T-cell (primary cell): Measurements from ENCODE around the gene IQGAP1. TPM values are rescaled to one million over a fixed set of nuclear protein-coding genes. Genes with fewer than 3 reads are reported as not detected.

Experiments
- ATAC-seq, 4 experiments: fragments of 200-7000 bp in 3 of 4; fragments of 150-1000 bp in 1 of 4; cut with Tn5 transposase; replicated peaks in 1 of 4; 1 replicate in 3 of 4; 2 replicates in 1 of 4; pipeline ENCODE4 v1.10.0; 2021; ENCODE audit warnings: moderate library complexity in 3 of 4, mild to moderate bottlenecking in 2 of 4, moderate number of reproducible peaks in 1 of 4
- CTCF ChIA-PET, 2 donors: fragments of 300-600 bp; sonication (Branson Sonifier 250); formaldehyde crosslinking; loops; one replicate each; lab custom pipeline; 2022; ENCODE audit warnings: antibody characterized with exemption in 2 of 2; lab: Charles Lee
- POLR2A ChIA-PET, 2 donors: fragments of 300-600 bp; sonication (Branson Sonifier 250); formaldehyde crosslinking; loops; one replicate each; lab custom pipeline; 2022; ENCODE audit warnings: antibody characterized with exemption in 2 of 2; lab: Charles Lee
- DNase-seq, 35 experiments: peaks; one replicate each; pipeline versions ENCODE4 v3.0.0 to v3.0.0-alpha.2; 2013 to 2023
- H3K27ac ChIP-seq: one replicate; pipeline ENCODE4 v1.5.1; 2013; ENCODE audit warnings: low read length
- H3K27me3 ChIP-seq, 2 experiments: replicated peaks in 1 of 2; 1 replicate in 1 of 2; 2 replicates in 1 of 2; pipeline versions ENCODE4 v1.6.1 to v1.7.0; 2013; ENCODE audit warnings: low read length in 1 of 2, mixed read lengths in 1 of 2; ENCODE audit not compliant: control insufficient read depth in 2 of 2, insufficient read depth in 2 of 2; ENCODE audit errors: extremely low read depth in 1 of 2
- H3K36me3 ChIP-seq, 2 donors: 1 replicate in 1 of 2; 2 replicates in 1 of 2; pipeline versions ENCODE4 v1.6.1 to v1.7.0; 2013; ENCODE audit warnings: low read length in 1 of 2; ENCODE audit not compliant: control insufficient read depth in 2 of 2, insufficient read depth in 1 of 2; ENCODE audit errors: extremely low read depth in 1 of 2
- H3K4me1 ChIP-seq, 2 experiments: 1 replicate in 1 of 2; 2 replicates in 1 of 2; pipeline versions ENCODE4 v1.6.1 to v1.7.0; 2013; ENCODE audit warnings: low read length in 2 of 2, mixed read lengths in 1 of 2; ENCODE audit not compliant: insufficient read depth in 2 of 2, control insufficient read depth in 1 of 2; ENCODE audit errors: extremely low read depth in 1 of 2
- H3K4me3 ChIP-seq, 2 donors: 1 replicate in 1 of 2; 2 replicates in 1 of 2; pipeline versions ENCODE4 v1.5.1 to v1.7.0; 2013; ENCODE audit warnings: mild to moderate bottlenecking in 2 of 2, low read length in 1 of 2, moderate library complexity in 1 of 2; ENCODE audit not compliant: control insufficient read depth in 1 of 2; ENCODE audit errors: extremely low read depth in 1 of 2
- H3K9me3 ChIP-seq: 2 replicates; pipeline ENCODE4 v1.7.0; 2013
- H3K27ac Mint-ChIP-seq, 2 donors: one replicate each; pipeline ENCODE4 v1.8.0; 2020 to 2021; ENCODE audit warnings: mild to moderate bottlenecking in 2 of 2, mixed read lengths in 2 of 2
- H3K27me3 Mint-ChIP-seq, 2 donors: one replicate each; pipeline ENCODE4 v1.8.0; 2021 to 2022; ENCODE audit warnings: mixed read lengths in 2 of 2
- H3K36me3 Mint-ChIP-seq: one replicate; pipeline ENCODE4 v1.8.0; 2021; ENCODE audit warnings: mixed read lengths
- H3K4me1 Mint-ChIP-seq, 3 donors: one replicate each; pipeline ENCODE4 v1.8.0; 2020 to 2022; ENCODE audit warnings: mixed read lengths in 3 of 3, mild to moderate bottlenecking in 1 of 3
- H3K4me3 Mint-ChIP-seq, 3 donors: one replicate each; pipeline ENCODE4 v1.8.0; 2020 to 2022; ENCODE audit warnings: mild to moderate bottlenecking in 3 of 3, mixed read lengths in 3 of 3, moderate library complexity in 3 of 3
- H3K9me3 Mint-ChIP-seq, 3 donors: one replicate each; pipeline ENCODE4 v1.8.0; 2020 to 2022; ENCODE audit warnings: mixed read lengths in 3 of 3
- WGBS: methylation state at CpG from one replicate; pipeline ENCODE4 v1.1.5; 2013; ENCODE audit warnings: missing lambda C conversion rate; ENCODE audit not compliant: insufficient coverage; 5-methylcytosine and 5-hydroxymethylcytosine counted together
- total RNA-seq, 35 experiments: library from RNA in 6 of 35; stranded (reverse) in 6 of 35; fragments of 120-200 nt in 1 of 35; gene quantifications; one replicate each; pipeline versions ENCODE4 v1.2.1 to v1.2.4 and lab custom pipeline; 2013 to 2026

The IQGAP1 gene
- total RNA-seq, 5 donors from 2014 or later (not counting 1 experiment from before 2014, with no cell fraction given) = 125 to 158 (median 127) TPM

DNA sequence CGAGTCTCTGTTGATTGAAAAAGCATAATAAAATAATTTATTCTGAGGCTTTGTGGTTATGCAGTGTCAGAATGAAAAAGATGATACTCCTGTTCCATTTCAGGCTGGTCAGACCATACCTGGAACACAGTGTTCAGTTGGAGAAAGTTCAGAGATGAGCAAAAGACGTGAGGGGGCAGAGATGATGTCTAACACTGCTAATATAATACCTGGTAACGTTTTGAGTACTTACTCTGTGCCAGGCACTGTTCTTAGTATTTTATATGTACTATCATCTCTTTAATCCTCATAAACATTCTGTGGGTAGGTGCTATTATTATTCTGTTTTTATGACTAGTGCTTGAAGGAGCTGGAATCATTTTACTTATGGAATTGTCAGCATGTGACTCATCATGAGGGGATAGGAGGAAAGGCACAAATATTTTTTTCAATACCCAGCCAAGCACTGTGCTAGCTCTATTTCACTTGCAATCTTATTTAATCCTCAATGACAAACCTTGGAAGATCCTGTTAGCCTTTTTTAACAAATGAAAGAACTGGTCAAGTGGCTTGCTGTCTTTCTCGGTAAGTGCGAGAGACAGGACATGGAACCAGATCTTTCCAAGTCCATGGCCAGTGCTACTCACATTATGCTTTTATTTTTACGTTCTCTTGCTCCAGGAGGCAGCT, 31.8 kb downstream of the IQGAP1 start:
- Histone ChIP-seq H3K9me3 (no peaks in the 10 kb centered on the region), H3K4me3 (no peak overlapping the region), H3K27me3 (no peaks in the 10 kb centered on the region), H3K4me1 (peaks cover 18 to 42% of the 10 kb centered on the region in 2 experiments), H3K27ac (peak overlapping the region; percentile 18), H3K36me3 (no peaks in the 10 kb centered on the region)
- Mint-ChIP-seq H3K27me3 (no peaks in the 10 kb centered on the region), H3K4me3 (peak overlapping the region; percentile 4 to 28 (median 22)), H3K36me3 (peaks cover 20% of the 10 kb centered on the region), H3K9me3 (no peaks in the 10 kb centered on the region), H3K27ac (peak overlapping the region; percentile 76 to 80), H3K4me1 (peaks cover 73 to 82% (median 78%) of the 10 kb centered on the region in 3 donors)
- POLR2A ChIA-PET = no interaction called here
- CTCF ChIA-PET = no interaction called here
- ATAC-seq (no peak), DNase-seq (no peak)
- WGBS = 65% methylated on average over 3 of the region's 6 CpGs

DNA sequence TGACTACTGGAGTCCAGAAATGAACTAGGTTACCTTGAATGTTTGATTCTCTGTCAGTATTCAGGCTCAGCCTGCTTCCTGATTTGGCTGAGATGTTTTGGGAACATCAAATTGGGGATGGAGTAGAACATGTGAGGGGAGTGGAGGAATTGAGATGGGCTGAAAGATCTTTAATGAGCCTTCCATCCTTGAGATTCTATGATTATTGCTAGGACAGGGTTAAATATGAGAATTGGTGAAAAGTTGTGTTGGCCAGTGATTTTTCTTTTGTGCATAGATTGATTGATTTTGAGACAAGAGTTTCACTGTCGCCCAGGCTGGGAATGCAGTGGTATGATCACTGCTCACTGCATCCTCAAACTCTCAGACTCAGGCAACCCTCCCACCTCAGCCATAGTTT, 32.4 kb downstream of the IQGAP1 start:
- no peaks in the 10 kb centered on the region for H3K9me3 ChIP-seq
- Mint-ChIP-seq H3K4me3 (peak overlapping the region in 1 of 3 donors; percentile 22), H3K9me3 (no peaks in the 10 kb centered on the region), H3K36me3 (peaks cover 20% of the 10 kb centered on the region), H3K27me3 (no peaks in the 10 kb centered on the region), H3K4me1 (peaks cover 73 to 80% (median 75%) of the 10 kb centered on the region in 3 donors), H3K27ac (peak overlapping the region; percentile 29 to 80)
- no peak overlapping the region for H3K27ac ChIP-seq
- WGBS = no CpG with 5 or more reads among the region's 1 CpG
- H3K4me3 ChIP-seq = no peak overlapping the region
- peaks cover 16 to 42% of the 10 kb centered on the region in 2 experiments for H3K4me1 ChIP-seq
- ChIA-PET POLR2A (no interaction called here), CTCF (no interaction called here)
- DNase-seq (no peak), ATAC-seq (no peak)
- no peaks in the 10 kb centered on the region for H3K36me3 ChIP-seq
- H3K27me3 ChIP-seq = no peaks in the 10 kb centered on the region

DNA sequence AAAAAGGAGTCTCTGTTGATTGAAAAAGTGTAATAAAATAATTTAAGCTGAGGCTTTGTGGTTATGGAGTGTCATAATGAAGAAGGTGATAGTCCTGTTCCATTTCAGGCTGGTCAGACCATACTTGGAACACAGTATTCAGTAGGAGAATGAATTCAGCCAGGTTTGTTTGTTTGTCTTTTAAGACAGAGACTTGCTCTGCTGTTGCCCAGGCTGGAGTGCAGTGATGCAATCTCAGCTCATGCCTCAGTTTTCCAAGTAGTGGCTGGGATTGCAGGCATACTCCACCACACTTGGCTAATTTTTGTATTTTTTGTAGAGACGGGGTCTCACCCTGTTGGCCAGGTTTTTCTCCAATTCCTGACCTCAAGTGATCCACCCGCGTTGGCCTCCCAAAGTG, 33.5 kb downstream of the IQGAP1 start:
- H3K36me3 ChIP-seq = peaks cover 0 to 4% of the 10 kb centered on the region in 2 donors
- no peak overlapping the region for H3K27ac ChIP-seq
- Mint-ChIP-seq H3K27ac (peak overlapping the region in 1 of 2 donors; percentile 27), H3K9me3 (no peaks in the 10 kb centered on the region), H3K4me1 (peaks cover 73 to 78% (median 73%) of the 10 kb centered on the region in 3 donors), H3K27me3 (no peaks in the 10 kb centered on the region), H3K36me3 (peaks cover 22% of the 10 kb centered on the region), H3K4me3 (no peak overlapping the region)
- no peak overlapping the region for H3K4me3 ChIP-seq
- peaks cover 15 to 42% of the 10 kb centered on the region in 2 experiments for H3K4me1 ChIP-seq
- no peak for DNase-seq
- ChIA-PET CTCF (interaction anchor here in 1 of 2 donors (0.7 to 1.2 kb wide), 2 partner anchors 33 to 34 kb away, joined by 3 read pairs; partner anchors contain the start of gene IQGAP1), POLR2A (interaction anchor here in 1 of 2 donors (0.6 kb wide), 1 partner anchor 366 kb away, joined by 4 read pairs; no protein-coding TSS in a partner anchor)
- no peaks in the 10 kb centered on the region for H3K9me3 ChIP-seq
- no peak for ATAC-seq
- no CpG with 5 or more reads among the region's 3 CpGs for WGBS
- H3K27me3 ChIP-seq = no peaks in the 10 kb centered on the region

DNA sequence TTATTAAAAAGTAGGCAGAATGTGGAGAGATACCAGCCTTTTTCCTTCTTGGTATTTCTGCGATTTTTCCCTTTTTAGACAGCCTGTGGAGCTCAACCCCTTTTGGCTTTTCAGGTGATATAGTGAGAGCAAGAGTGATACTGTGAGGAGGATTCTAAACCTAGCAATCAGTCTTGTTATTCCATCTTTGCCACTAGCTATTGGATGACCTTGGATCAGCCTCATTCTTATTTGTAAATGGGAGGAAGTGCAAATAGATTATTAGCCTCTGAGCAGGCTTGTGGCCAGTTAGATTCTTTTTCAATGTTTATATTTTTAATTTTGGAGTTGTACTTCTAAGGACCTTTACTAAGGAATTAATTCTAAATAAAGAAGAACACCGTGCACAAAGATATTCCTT, 34.0 kb downstream of the IQGAP1 start:
- ChIA-PET POLR2A (interaction anchor here in 1 of 2 donors (0.6 kb wide), 1 partner anchor 365 kb away, joined by 4 read pairs; no protein-coding TSS in a partner anchor), CTCF (interaction anchor here in 1 of 2 donors (1.2 kb wide), 1 partner anchor 34 kb away, joined by 3 read pairs; the partner anchor contains the start of gene IQGAP1)
- H3K4me1 ChIP-seq = peaks cover 15 to 42% of the 10 kb centered on the region in 2 experiments
- WGBS = no CpG with 5 or more reads among the region's 2 CpGs
- H3K4me1 Mint-ChIP-seq = peaks cover 68 to 73% (median 69%) of the 10 kb centered on the region in 3 donors
- ATAC-seq = no peak
- no peaks in the 10 kb centered on the region for H3K27me3 ChIP-seq
- H3K36me3 Mint-ChIP-seq = peaks cover 19% of the 10 kb centered on the region
- DNase-seq = no peak
- H3K27ac ChIP-seq = no peak overlapping the region
- H3K4me3 ChIP-seq = no peak overlapping the region
- H3K4me3 Mint-ChIP-seq = no peak overlapping the region
- H3K27ac Mint-ChIP-seq = no peak overlapping the region
- no peaks in the 10 kb centered on the region for H3K9me3 Mint-ChIP-seq
- H3K9me3 ChIP-seq = no peaks in the 10 kb centered on the region
- H3K27me3 Mint-ChIP-seq = no peaks in the 10 kb centered on the region
- H3K36me3 ChIP-seq = peaks cover 0 to 6% of the 10 kb centered on the region in 2 donors

DNA sequence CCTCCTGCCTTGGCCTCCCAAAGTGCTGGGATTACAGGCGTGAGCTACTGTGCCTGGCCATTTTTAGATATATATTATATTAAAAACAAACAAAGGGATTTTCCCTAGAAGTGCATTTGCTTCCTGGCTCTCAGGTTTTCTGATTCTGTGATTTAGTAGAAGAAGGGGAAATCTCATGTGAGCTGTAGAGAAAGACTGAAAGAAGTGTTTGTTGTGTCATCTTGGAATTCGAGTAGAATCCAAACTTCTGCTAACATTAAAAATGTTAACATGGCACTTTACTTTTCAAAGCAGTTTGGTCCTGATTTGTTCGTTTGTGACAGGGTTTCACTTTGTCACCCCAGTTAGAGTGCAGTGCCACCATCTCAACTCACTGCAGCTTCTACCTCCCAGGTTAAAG, 34.9 kb downstream of the IQGAP1 start:
- Histone ChIP-seq H3K9me3 (no peaks in the 10 kb centered on the region), H3K36me3 (peaks cover 0 to 12% of the 10 kb centered on the region in 2 donors), H3K4me3 (no peak overlapping the region), H3K4me1 (peaks cover 15 to 42% of the 10 kb centered on the region in 2 experiments), H3K27me3 (no peaks in the 10 kb centered on the region), H3K27ac (no peak overlapping the region)
- peaks cover 22% of the 10 kb centered on the region for H3K36me3 Mint-ChIP-seq
- no peak overlapping the region for H3K4me3 Mint-ChIP-seq
- no peak for ATAC-seq
- DNase-seq = no peak
- no peaks in the 10 kb centered on the region for H3K9me3 Mint-ChIP-seq
- H3K4me1 Mint-ChIP-seq = peaks cover 61 to 64% (median 61%) of the 10 kb centered on the region in 3 donors
- H3K27me3 Mint-ChIP-seq = no peaks in the 10 kb centered on the region
- ChIA-PET CTCF (interaction anchor here in 1 of 2 donors (0.6 to 0.9 kb wide), 2 partner anchors 35 to 39 kb away, joined by 5 read pairs; partner anchors contain the start of gene IQGAP1), POLR2A (interaction anchor here (0.5 to 0.6 kb wide), 3 partner anchors 105 to 422 kb away, joined by 3 to 5 read pairs (median 3); no protein-coding TSS in a partner anchor)
- no peak overlapping the region for H3K27ac Mint-ChIP-seq
- WGBS = no CpG with 5 or more reads among the region's 3 CpGs

DNA sequence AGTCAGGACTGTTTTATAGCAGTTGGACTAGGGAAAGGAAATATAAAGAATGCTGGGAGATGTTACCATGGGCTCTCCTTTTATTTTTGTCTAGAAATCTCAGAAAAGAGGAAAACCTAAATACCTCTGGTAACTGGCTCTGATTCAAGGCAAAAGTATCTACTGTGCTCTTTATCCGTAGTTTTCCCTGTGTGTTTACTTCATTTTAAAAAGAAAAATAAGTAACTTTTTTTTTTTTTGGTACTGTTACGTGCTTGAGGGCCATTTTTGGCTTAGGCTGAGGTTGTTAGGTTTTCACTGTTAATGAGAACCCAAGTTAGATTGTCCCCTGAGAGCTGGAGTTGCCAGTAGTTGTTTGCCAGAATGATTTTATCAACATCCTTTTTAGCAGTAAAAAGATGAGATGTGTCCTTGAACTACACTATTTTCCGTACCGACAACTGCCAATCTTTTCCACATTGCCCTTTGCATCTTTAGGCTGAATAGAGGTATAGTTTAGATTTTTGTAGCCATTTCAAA, 35.8 kb downstream of the IQGAP1 start:
- no peaks in the 10 kb centered on the region for H3K27me3 ChIP-seq
- ATAC-seq (no peak), DNase-seq (no peak)
- WGBS = 100% methylated on average over 1 of the region's 4 CpGs
- ChIA-PET POLR2A (interaction anchor here in 1 of 2 donors (1.0 kb wide), 1 partner anchor 25 kb away, joined by 3 read pairs; no protein-coding TSS in a partner anchor), CTCF (interaction anchor here in 1 of 2 donors (0.9 to 1.2 kb wide), 3 partner anchors 40 to 61 kb away, joined by 3 to 5 read pairs (median 3); no protein-coding TSS in a partner anchor)
- H3K9me3 Mint-ChIP-seq = no peaks in the 10 kb centered on the region
- peaks cover 53 to 55% (median 53%) of the 10 kb centered on the region in 3 donors for H3K4me1 Mint-ChIP-seq
- H3K27ac ChIP-seq = no peak overlapping the region
- no peak overlapping the region for H3K4me3 ChIP-seq
- peaks cover 2 to 16% of the 10 kb centered on the region in 2 donors for H3K36me3 ChIP-seq
- no peak overlapping the region for H3K4me3 Mint-ChIP-seq
- peaks cover 13 to 34% of the 10 kb centered on the region in 2 experiments for H3K4me1 ChIP-seq
- no peaks in the 10 kb centered on the region for H3K9me3 ChIP-seq
- peaks cover 22% of the 10 kb centered on the region for H3K36me3 Mint-ChIP-seq
- H3K27ac Mint-ChIP-seq = peak overlapping the region in 1 of 2 donors; percentile 52
- no peaks in the 10 kb centered on the region for H3K27me3 Mint-ChIP-seq
